ENCODE results near the gene COBL. TPM values are rescaled to one million over a fixed set of nuclear protein-coding genes. Genes with fewer than 3 reads are reported as not detected.
A peak's percentile ranks its signal among the peaks of the same experiment; 100 is the strongest.

COBL gene
- total and polyA plus RNA-seq, 2 of the 8 experiments (the other 6 are each of a cell fraction or from before 2014, with no cell fraction given) = 13.8 to 40.4 TPM

- no peak overlapping the region for H2BK12ac ChIP-seq (ENCODE audit: low read depth, low read length)
- H3K56ac ChIP-seq (replicated peaks; ENCODE audit: insufficient read length, low read depth, low read length) = no peak overlapping the region
- no peak for TF ChIP-seq MAFK (IDR thresholded peaks at IDR 0.05; ENCODE audit: low read depth, low read length)
- TF ChIP-seq RXRA (IDR thresholded peaks at IDR 0.05; ENCODE audit: insufficient read depth, low read depth, low read length) = no peak
- H3K27ac ChIP-seq (ENCODE audit: low read depth, low read length) = no peak overlapping the region
- H3K4me2 ChIP-seq (ENCODE audit: insufficient read depth in 1 of 2, low read depth in 2 of 2, low read length in 2 of 2) = no peak overlapping the region
- no peaks in the 10 kb centered on the region for H3K9me3 ChIP-seq (ENCODE audit: insufficient read depth in 2 of 2, low read depth in 1 of 2, low read length in 1 of 2)
- CTCF ChIA-PET (ENCODE audit: partially characterized antibody) = interaction anchor here (1.7 to 1.8 kb wide), 2 partner anchors 116 to 137 kb away, joined by 5 to 6 read pairs; no protein-coding TSS in a partner anchor
- no peak overlapping the region for H4K91ac ChIP-seq (replicated peaks; ENCODE audit: insufficient read length, low read length)
- peaks cover 0 to 33% (median 11%) of the 10 kb centered on the region in 4 experiments; a peak in 6 of 8 replicates for H3K36me3 ChIP-seq (ENCODE audit: control insufficient read depth in 2 of 4, insufficient read depth in 4 of 4, low read length in 3 of 4)
- H3K23me2 ChIP-seq (ENCODE audit: low read depth, low read length) = 0 out of 2 replicates have a peak, but pooled peaks cover 2% of the 10 kb centered on the region
- H2AK5ac ChIP-seq (ENCODE audit: low read depth, low read length) = no peak overlapping the region
- no peak overlapping the region for H2BK5ac ChIP-seq (ENCODE audit: low read depth, low read length)
- H2BK15ac ChIP-seq (ENCODE audit: low read length) = no peak overlapping the region
- H3K14ac ChIP-seq (ENCODE audit: insufficient read length) = no peak overlapping the region
- no peaks in the 10 kb centered on the region for H3K27me3 ChIP-seq (replicated peaks in 1 of 4; ENCODE audit: control insufficient read depth in 3 of 4, extremely low read depth in 1 of 4, insufficient read depth in 3 of 4, low read length in 3 of 4)
- FAIRE-seq (no peak), DNase-seq (ENCODE audit: low read depth in 1 of 2, low spot score in 2 of 2) (peak in 1 of 2 experiments; percentile 19)
- no peaks in the 10 kb centered on the region for H3K79me1 ChIP-seq (ENCODE audit: low read depth, low read length)
- H3K4me1 ChIP-seq (replicated peaks in 1 of 4; ENCODE audit: control insufficient read depth in 3 of 4, insufficient read depth in 4 of 4, low read length in 3 of 4) = no peaks in the 10 kb centered on the region; a peak in 2 of 7 replicates
- no peak overlapping the region for H3K18ac ChIP-seq (ENCODE audit: extremely low read depth, low read length)
- H3K23ac ChIP-seq (ENCODE audit: insufficient read length) = no peak overlapping the region
- no peak overlapping the region for H2BK20ac ChIP-seq (ENCODE audit: low read length)
- H4K8ac ChIP-seq (ENCODE audit: extremely low read depth, insufficient read depth, low read length) = no peak overlapping the region
- 100% methylated on average over 2 of the region's 2 CpGs; no CpG with 5 or more reads in 1 of the 2 experiments for WGBS, 2 experiments (ENCODE audit: extremely low coverage in 1 of 2, insufficient coverage in 1 of 2, insufficient read length in 1 of 2, insufficient replicate concordance in 2 of 2, low coverage in 1 of 2, low lambda C conversion rate in 2 of 2, missing lambda C conversion rate in 1 of 2)
- H3K9ac ChIP-seq (replicated peaks in 1 of 4; ENCODE audit: extremely low read depth in 1 of 4, low read depth in 3 of 4, low read length in 3 of 4) = no peak overlapping the region
- no peak overlapping the region for H2AFZ ChIP-seq (ENCODE audit: low read length)
- H4K5ac ChIP-seq (ENCODE audit: insufficient read length, low read depth, low read length) = no peak overlapping the region
- no peak overlapping the region for H3K4ac ChIP-seq (replicated peaks; ENCODE audit: insufficient read length, low read depth, low read length)
- POLR2A ChIA-PET (ENCODE audit: partially characterized antibody) = no interaction called here
- H3K79me2 ChIP-seq (ENCODE audit: control insufficient read depth in 1 of 2, insufficient read depth in 2 of 2, low read length in 2 of 2) = no peaks in the 10 kb centered on the region
- H3K4me3 ChIP-seq (ENCODE audit: extremely low read depth in 1 of 4, insufficient read depth in 2 of 4, low read depth in 3 of 4, low read length in 4 of 4) = no peak overlapping the region
- no peak overlapping the region for H2BK120ac ChIP-seq (replicated peaks; ENCODE audit: low read depth, low read length)
- H4K20me1 ChIP-seq (replicated peaks in 1 of 2; ENCODE audit: control insufficient read depth in 1 of 2, insufficient read depth in 2 of 2, low read length in 2 of 2) = no peaks in the 10 kb centered on the region
Measured at GRCh38 chr7:51025668-51026067, 290.9 kb downstream of the COBL start.
